ENCODE results near the gene SLC9A2. TPM values are rescaled to one million over a fixed set of nuclear protein-coding genes. Genes with fewer than 3 reads are reported as not detected.

Gene SLC9A2
- total and polyA plus RNA-seq, 2 of the 13 experiments (the other 11 are each of a cell fraction or from before 2014, with no cell fraction given): 0.02 TPM; not detected in 1

- CTCF ChIA-PET (ENCODE audit: low intra/inter-chr PET ratio, low total read pairs): no interaction called here
- H3K9ac ChIP-seq (ENCODE audit: insufficient read depth, low read depth, low read length): no peak overlapping the region
- H3K79me2 ChIP-seq (ENCODE audit: insufficient read depth, low read length): no peaks in the 10 kb centered on the region
- 12% methylated on average over 4 of the region's 4 CpGs for WGBS (ENCODE audit: low lambda C conversion rate)
- in situ Hi-C loops (cut with HindIII; ENCODE audit: extremely low pct_ligation_motif_present, low pct_unique_long_range_greater_than_20kb): no loop called here
- POLR2A ChIA-PET: no interaction called here
- FAIRE-seq (no peak), ATAC-seq (no peak), DNase-seq (ENCODE audit: low spot score) (no peak)
- no peak overlapping the region for H2AFZ ChIP-seq (ENCODE audit: low read length)
- no peaks in the 10 kb centered on the region; a peak in 1 of 5 replicates for H3K27me3 ChIP-seq (ENCODE audit: control insufficient read depth in 1 of 2, insufficient read depth in 2 of 2, low read length in 2 of 2)
- no peaks in the 10 kb centered on the region for H3K9me3 ChIP-seq (ENCODE audit: low read length)
- intact Hi-C loops (cut with micrococcal nuclease; ENCODE audit: unreplicated experiment): no loop called here
- TF ChIP-seq NAIF1 (CRISPR knock-in tag; IDR thresholded peaks at IDR 0.05; ENCODE audit: borderline replicate concordance) (no peak), RARG (CRISPR knock-in tag; IDR thresholded peaks at IDR 0.05; ENCODE audit: low read depth) (no peak), ELK4 (CRISPR knock-in tag; IDR thresholded peaks at IDR 0.05; ENCODE audit: borderline replicate concordance) (no peak)
- H3K4me2 ChIP-seq (ENCODE audit: low read depth, low read length): no peak overlapping the region
- H3K36me3 ChIP-seq (replicated peaks in 1 of 2; ENCODE audit: control insufficient read depth in 1 of 2, insufficient read depth in 2 of 2, low read length in 2 of 2): no peaks in the 10 kb centered on the region
- no peak overlapping the region for H3K27ac ChIP-seq (ENCODE audit: extremely low read length, insufficient read depth, low read length)
- BruUV-seq (replicated peaks): no TSS peak
- no peak overlapping the region for H3K4me3 ChIP-seq (replicated peaks in 1 of 3; ENCODE audit: insufficient read depth in 1 of 3, low read depth in 2 of 3, low read length in 3 of 3)
- H3K4me1 ChIP-seq (ENCODE audit: insufficient read depth, low read length): no peaks in the 10 kb centered on the region
- no peaks in the 10 kb centered on the region for H4K20me1 ChIP-seq (ENCODE audit: insufficient read depth, low read length)
Measured at GRCh38 chr2:102589444-102589843, 29.9 kb upstream of the SLC9A2 start.

GRCh38 chr2:102591491-102592045, 27.8 kb upstream of the SLC9A2 start:
- H3K4me3 ChIP-seq (replicated peaks in 1 of 3; ENCODE audit: insufficient read depth in 1 of 3, low read depth in 2 of 3, low read length in 3 of 3): no peak overlapping the region
- no peak overlapping the region for H3K9ac ChIP-seq (ENCODE audit: insufficient read depth, low read depth, low read length)
- no peak for ATAC-seq
- no peaks in the 10 kb centered on the region for H3K79me2 ChIP-seq (ENCODE audit: insufficient read depth, low read length)
- CTCF ChIA-PET (ENCODE audit: low intra/inter-chr PET ratio, low total read pairs): no interaction called here
- H3K27me3 ChIP-seq (ENCODE audit: control insufficient read depth in 1 of 2, insufficient read depth in 2 of 2, low read length in 2 of 2): no peaks in the 10 kb centered on the region; a peak in 1 of 5 replicates
- H3K4me2 ChIP-seq (ENCODE audit: low read depth, low read length): no peak overlapping the region
- no peak for FAIRE-seq
- H4K20me1 ChIP-seq (ENCODE audit: insufficient read depth, low read length): no peaks in the 10 kb centered on the region
- no peaks in the 10 kb centered on the region for H3K36me3 ChIP-seq (replicated peaks in 1 of 2; ENCODE audit: control insufficient read depth in 1 of 2, insufficient read depth in 2 of 2, low read length in 2 of 2)
- no peak for TF ChIP-seq CENPBD1 (CRISPR knock-in tag; IDR thresholded peaks at IDR 0.05; ENCODE audit: borderline replicate concordance, low read depth)
- TF ChIP-seq NR2F1 (CRISPR knock-in tag; IDR thresholded peaks at IDR 0.05): no peak
- TF ChIP-seq GTF2F1 (IDR thresholded peaks at IDR 0.05; ENCODE audit: low read length): no peak
- POLR2A ChIA-PET: no interaction called here
- BruUV-seq (replicated peaks): no TSS peak
- H2AFZ ChIP-seq (ENCODE audit: low read length): no peak overlapping the region
- intact Hi-C loops (cut with micrococcal nuclease; ENCODE audit: unreplicated experiment): no loop called here
- WGBS (ENCODE audit: low lambda C conversion rate): 3% methylated on average over 3 of the region's 3 CpGs
- no peaks in the 10 kb centered on the region for H3K4me1 ChIP-seq (ENCODE audit: insufficient read depth, low read length)
- no peak overlapping the region for H3K27ac ChIP-seq (ENCODE audit: extremely low read length, insufficient read depth, low read length)
- in situ Hi-C loops (cut with HindIII; ENCODE audit: extremely low pct_ligation_motif_present, low pct_unique_long_range_greater_than_20kb): no loop called here
- no peak for DNase-seq (ENCODE audit: low spot score)
- no peaks in the 10 kb centered on the region for H3K9me3 ChIP-seq (ENCODE audit: low read length)

Measured in HepG2 (cell line).